SK-N-SH treated with all-trans-retinoic acid at 6 μM for 48 hours (cell line): ENCODE data around the gene KRTAP6-2.

ENCODE experiments used
- ATAC-seq: fragments of 200-7000 bp; cut with Tn5 transposase; 3 replicates; pipeline ENCODE4 v1.9.1; 2020; ENCODE audit warnings: mild to moderate bottlenecking, moderate library complexity
- ARNTL ChIP-seq: fragments of 450-650 bp; formaldehyde crosslinking; IDR thresholded peaks from 2 replicates; pipeline ENCODE4 v1.5.0; 2020; ENCODE audit warnings: low read depth, mild to moderate bottlenecking, moderate library complexity, borderline replicate concordance
- BACH2 ChIP-seq: fragments of 250-450 bp; sonication (Bioruptor Pico); IDR thresholded peaks from 2 replicates; pipeline ENCODE4 v1.9.0; 2021; ENCODE audit warnings: mild to moderate bottlenecking, borderline replicate concordance
- CREB5 ChIP-seq: fragments of 250-450 bp; sonication (Bioruptor Pico); IDR thresholded peaks from 2 replicates; pipeline ENCODE4 v1.5.1; 2020; ENCODE audit warnings: low read depth, mild to moderate bottlenecking, moderate library complexity
- CSDC2 ChIP-seq: fragments of 250-450 bp; sonication (Bioruptor Pico); IDR thresholded peaks from 2 replicates; pipeline ENCODE4 v1.5.0; 2020; ENCODE audit warnings: mild to moderate bottlenecking, moderate library complexity
- CSRNP3 ChIP-seq: fragments of 250-450 bp; sonication (Bioruptor Pico); IDR thresholded peaks from 2 replicates; pipeline ENCODE4 v1.5.1; 2021; ENCODE audit warnings: mild to moderate bottlenecking, moderate library complexity
- ESRRG ChIP-seq: fragments of 250-450 bp; sonication (Bioruptor Pico); IDR thresholded peaks from 2 replicates; pipeline ENCODE4 v1.6.1; 2021; ENCODE audit warnings: mild to moderate bottlenecking
- GLIS3 ChIP-seq: fragments of 250-450 bp; sonication (Bioruptor Pico); IDR thresholded peaks from 2 replicates; pipeline ENCODE4 v1.5.0; 2020; ENCODE audit warnings: mild to moderate bottlenecking, moderate library complexity
- ISL1 ChIP-seq: fragments of 250-450 bp; sonication (Bioruptor Pico); IDR thresholded peaks from 2 replicates; pipeline ENCODE4 v2.1.2; 2022; ENCODE audit warnings: mild to moderate bottlenecking, moderate library complexity
- OSR1 ChIP-seq: fragments of 250-450 bp; sonication (Bioruptor Pico); IDR thresholded peaks from 2 replicates; pipeline ENCODE4 v1.8.0; 2022; ENCODE audit warnings: moderate library complexity, mild to moderate bottlenecking, inconsistent platforms
- PATZ1 ChIP-seq: fragments of 250-450 bp; sonication (Bioruptor Pico); IDR thresholded peaks from 2 replicates; pipeline ENCODE4 v1.8.0; 2020; ENCODE audit warnings: mild to moderate bottlenecking, moderate library complexity, borderline replicate concordance
- SNAI2 ChIP-seq: fragments of 250-450 bp; sonication (Bioruptor Pico); IDR thresholded peaks from 2 replicates; pipeline ENCODE4 v1.5.0; 2020; ENCODE audit warnings: mild to moderate bottlenecking, moderate library complexity
- TCF4 ChIP-seq: fragments of 250-450 bp; sonication (Bioruptor Pico); IDR thresholded peaks from 2 replicates; pipeline ENCODE4 v1.8.0; 2021; ENCODE audit warnings: mild to moderate bottlenecking, moderate library complexity, borderline replicate concordance
- TOX ChIP-seq: fragments of 250-450 bp; sonication (Bioruptor Pico); IDR thresholded peaks from 2 replicates; pipeline ENCODE4 v1.8.0; 2021; ENCODE audit warnings: mild to moderate bottlenecking, moderate library complexity, borderline replicate concordance
- TSHZ2 ChIP-seq: fragments of 250-450 bp; sonication (Bioruptor Pico); IDR thresholded peaks from 2 replicates; pipeline ENCODE4 v1.5.0; 2020; ENCODE audit warnings: mild to moderate bottlenecking, moderate library complexity
- ZC3H10 ChIP-seq: fragments of 250-450 bp; sonication (Bioruptor Pico); IDR thresholded peaks from 2 replicates; pipeline ENCODE4 v1.5.1; 2021; ENCODE audit warnings: mild to moderate bottlenecking, moderate library complexity
- ZFP3 ChIP-seq: fragments of 250-450 bp; sonication (Bioruptor Pico); IDR thresholded peaks from 2 replicates; pipeline ENCODE4 v1.5.0; 2020; ENCODE audit warnings: mild to moderate bottlenecking, moderate library complexity
- ZNF565 ChIP-seq: fragments of 450-650 bp; formaldehyde crosslinking; conservative IDR thresholded peaks from 2 replicates; pipeline ENCODE4 v1.5.0; 2020; ENCODE audit warnings: low read depth, mild to moderate bottlenecking, moderate library complexity
- ZNF70 ChIP-seq: fragments of 450-650 bp; formaldehyde crosslinking; IDR thresholded peaks from 2 replicates; pipeline ENCODE4 v1.5.0; 2020; ENCODE audit warnings: mild to moderate bottlenecking, moderate library complexity
- ZNF8 ChIP-seq: fragments of 450-650 bp; formaldehyde crosslinking; IDR thresholded peaks from 2 replicates; pipeline ENCODE4 v1.5.0; 2020; ENCODE audit warnings: mild to moderate bottlenecking, moderate library complexity

Gene KRTAP6-2

DNA sequence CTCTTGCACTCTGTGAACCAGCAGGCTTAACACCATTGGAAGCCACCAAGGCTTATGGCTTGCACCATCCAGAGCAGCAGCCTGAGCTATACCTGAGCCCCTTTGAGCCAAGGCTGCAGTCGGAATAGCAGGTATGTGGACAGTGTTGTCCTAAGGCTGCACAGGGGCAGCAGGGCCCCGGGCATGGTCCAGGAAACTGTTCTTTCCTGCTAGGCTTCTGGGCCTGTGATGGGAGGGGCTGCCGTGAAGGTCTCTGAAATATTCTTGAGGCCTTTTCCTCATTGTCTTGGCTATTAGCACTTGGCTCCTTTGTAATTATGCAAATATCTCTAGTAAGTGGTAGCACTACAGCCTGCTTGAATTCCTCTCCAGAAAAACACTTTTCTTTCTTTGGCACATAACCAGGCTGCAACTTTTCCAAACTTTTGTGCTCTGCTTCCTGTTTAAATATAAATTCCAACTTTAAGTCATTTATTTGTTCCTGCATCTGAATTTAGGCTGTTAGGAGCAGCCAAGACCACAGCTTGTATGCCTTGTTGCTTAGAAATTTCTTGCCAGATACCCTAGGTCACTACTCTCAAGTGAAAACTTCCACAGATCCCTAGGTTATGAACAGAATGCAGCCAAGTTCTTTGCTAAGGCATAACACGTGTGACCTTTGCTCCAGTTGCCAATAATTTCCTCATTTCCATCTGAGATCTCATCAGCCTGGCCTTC is 26.9 kb upstream of the KRTAP6-2 start:
- no peak for TF ChIP-seq ZNF565
- no peak for TF ChIP-seq OSR1 (CRISPR knock-in tag)
- no peak for TF ChIP-seq ARNTL (CRISPR knock-in tag)
- TF ChIP-seq CREB5 (CRISPR knock-in tag): no peak
- no peak for TF ChIP-seq ZC3H10 (CRISPR knock-in tag)
- TF ChIP-seq TOX (CRISPR knock-in tag): no peak
- no peak for TF ChIP-seq GLIS3 (CRISPR knock-in tag)
- no peak for TF ChIP-seq ZNF8 (CRISPR knock-in tag)
- no peak for TF ChIP-seq PATZ1 (CRISPR knock-in tag)
- TF ChIP-seq ZFP3 (CRISPR knock-in tag): no peak
- no peak for TF ChIP-seq CSDC2
- TF ChIP-seq, all 23 proteins: peak for 0
- no peak for ATAC-seq

- ATAC-seq: no peak
- TF ChIP-seq TOX (CRISPR knock-in tag) (no peak), TCF4 (CRISPR knock-in tag) (no peak), CSRNP3 (CRISPR knock-in tag) (no peak), OSR1 (CRISPR knock-in tag) (no peak), ESRRG (CRISPR knock-in tag) (no peak), ARNTL (CRISPR knock-in tag) (no peak), ISL1 (no peak), ZNF565 (no peak), ZFP3 (CRISPR knock-in tag) (no peak), CSDC2 (no peak)
These were observed 24.7 kb upstream of the KRTAP6-2 start for GRCh38 chr21:30623362-30623761.

- TF ChIP-seq ZC3H10 (CRISPR knock-in tag) (no peak), OSR1 (CRISPR knock-in tag) (no peak), GLIS3 (CRISPR knock-in tag) (no peak), CREB5 (CRISPR knock-in tag) (no peak), ZNF8 (CRISPR knock-in tag) (no peak), BACH2 (CRISPR knock-in tag) (no peak), TSHZ2 (CRISPR knock-in tag) (no peak), ZNF565 (no peak), ZNF70 (no peak), ARNTL (CRISPR knock-in tag) (no peak), PATZ1 (CRISPR knock-in tag) (no peak), SNAI2 (CRISPR knock-in tag) (no peak), ISL1 (no peak)
- ATAC-seq: no peak
These were observed 21.8 kb upstream of the KRTAP6-2 start, which contains the start of gene KRTAP20-4 for GRCh38 chr21:30620522-30620921. Gene KRTAP20-4 (plus strand): TSS chr21:30620627.
